HCT116 (cell line): Measurements from ENCODE around the gene MSI2. TPM values are rescaled to one million over a fixed set of nuclear protein-coding genes. Genes with fewer than 3 reads are reported as not detected.

Source experiments
- ATAC-seq: fragments of 200-7000 bp; cut with Tn5 transposase; 2 replicates; pipeline ENCODE4 v1.9.1; 2020; ENCODE audit warnings: mild to moderate bottlenecking, moderate library complexity
- BruUV-seq: library from RNA; stranded (reverse); fragments of 400-500 nt; replicated peaks from 2 replicates; lab custom pipeline; 2021; lab: Mats Ljungman, UMichigan
- CTCF ChIA-PET: fragments of 300-600 bp; sonication (Branson Sonifier 250); formaldehyde crosslinking; loops from one replicate; lab custom pipeline; 2021; ENCODE audit warnings: antibody characterized with exemption; lab: Charles Lee
- POLR2A ChIA-PET: fragments of 300-600, 350-600 bp; sonication (Branson Sonifier 250); formaldehyde crosslinking; loops from one replicate; lab custom pipeline; 2021; ENCODE audit warnings: antibody characterized with exemption; lab: Charles Lee
- RAD21 ChIA-PET, 2 experiments: fragments of 300-600 bp; sonication (Branson Sonifier 250); formaldehyde crosslinking; loops; one replicate each; lab custom pipeline; 2023; ENCODE audit warnings: low total read pairs in 2 of 2; ENCODE audit not compliant: uncharacterized antibody in 2 of 2, unreplicated experiment in 2 of 2, low non-redundant PET in 1 of 2; lab: Charles Lee
- DNase-seq: peaks from one replicate; pipeline ENCODE4 v3.0.0-alpha.2; 2010; ENCODE audit warnings: low read depth, low spot score
- H2AFZ ChIP-seq: fragments of 200-600 bp; shearing (Covaris generic), sonication (generic); 2 replicates; pipeline ENCODE4 v1.6.1; 2017; ENCODE audit warnings: low read depth, mixed run types, mixed read lengths, antibody characterized with exemption, low read length; ENCODE audit not compliant: poor library complexity, severe bottlenecking
- H3K27ac ChIP-seq: 2 replicates; pipeline ENCODE4 v1.5.1; 2012; ENCODE audit warnings: low read depth, low read length
- H3K27me3 ChIP-seq: fragments of 200-600 bp; sonication (generic); 2 replicates; pipeline ENCODE4 v1.6.1; 2016; ENCODE audit warnings: mixed run types, low read length, mixed read lengths; ENCODE audit not compliant: insufficient read depth
- H3K36me3 ChIP-seq, 2 experiments: fragments of 200-500 bp in 1 of 2; fragments of 200-600 bp in 1 of 2; sonication (Bioruptor generic) in 1 of 2; sonication (generic) in 1 of 2; 2 replicates each; pipeline versions ENCODE4 v1.5.1 to v1.6.1; 2014 to 2016; ENCODE audit warnings: low read length in 2 of 2, inconsistent platforms in 1 of 2, mixed read lengths in 1 of 2, mixed run types in 1 of 2; ENCODE audit not compliant: insufficient read depth in 2 of 2, control insufficient read depth in 1 of 2
- H3K4me1 ChIP-seq, 2 experiments: fragments of 200-600 bp in 1 of 2; sonication (generic) in 1 of 2; 2 replicates each; pipeline versions ENCODE4 v1.5.1 to v1.6.1; 2012 to 2017; ENCODE audit warnings: low read length in 2 of 2, inconsistent platforms in 1 of 2, mild to moderate bottlenecking in 1 of 2, mixed read lengths in 1 of 2, mixed run types in 1 of 2, moderate library complexity in 1 of 2; ENCODE audit not compliant: insufficient read depth in 2 of 2, control insufficient read depth in 1 of 2
- H3K4me2 ChIP-seq: fragments of 200-600 bp; sonication (generic); 2 replicates; pipeline ENCODE4 v1.6.1; 2017; ENCODE audit warnings: mixed run types, low read length, mixed read lengths
- H3K4me3 ChIP-seq, 2 experiments: fragments of 200-600 bp in 1 of 2; sonication (generic) in 1 of 2; replicated peaks in 1 of 2; 2 replicates each; pipeline ENCODE4 v1.5.1; 2011 to 2016; ENCODE audit warnings: low read length in 2 of 2, control low read depth in 1 of 2, low read depth in 1 of 2, mild to moderate bottlenecking in 1 of 2, mixed read lengths in 1 of 2, mixed run types in 1 of 2
- H3K79me2 ChIP-seq: fragments of 200-600 bp; sonication (generic); 2 replicates; pipeline ENCODE4 v1.6.1; 2017; ENCODE audit warnings: mild to moderate bottlenecking, mixed run types, low read length, moderate library complexity, mixed read lengths; ENCODE audit not compliant: insufficient read depth
- H3K9ac ChIP-seq: fragments of 200-600 bp; sonication (generic); 2 replicates; pipeline ENCODE4 v1.6.1; 2016; ENCODE audit warnings: low read length, mixed read lengths
- H3K9me2 ChIP-seq: fragments of 200-600 bp; sonication (generic), shearing (Covaris generic); 2 replicates; pipeline ENCODE4 v1.6.1; 2017; ENCODE audit warnings: mixed run types, mild to moderate bottlenecking, moderate library complexity; ENCODE audit not compliant: insufficient read depth
- H3K9me3 ChIP-seq, 2 experiments: fragments of 200-500 bp in 1 of 2; fragments of 200-600 bp in 1 of 2; sonication (Bioruptor generic) in 1 of 2; sonication (generic) in 1 of 2; 2 replicates each; pipeline ENCODE4 v1.6.1; 2014 to 2017; ENCODE audit warnings: low read length in 2 of 2, mixed read lengths in 2 of 2, inconsistent platforms in 1 of 2, low read depth in 1 of 2, mild to moderate bottlenecking in 1 of 2, mixed run types in 1 of 2, moderate library complexity in 1 of 2; ENCODE audit not compliant: control insufficient read depth in 1 of 2, insufficient read depth in 1 of 2
- H4K20me1 ChIP-seq: fragments of 200-600 bp; sonication (generic), shearing (Covaris generic); 2 replicates; pipeline ENCODE4 v1.6.1; 2017; ENCODE audit warnings: mixed run types, mild to moderate bottlenecking, moderate library complexity; ENCODE audit not compliant: insufficient read depth
- EGR1 ChIP-seq: IDR thresholded peaks from 2 replicates; pipeline ENCODE4 v1.6.1; 2012; ENCODE audit warnings: low read depth
- POLR2A ChIP-seq: IDR thresholded peaks from 2 replicates; pipeline ENCODE4 v1.7.0; 2011; ENCODE audit warnings: borderline replicate concordance; ENCODE audit not compliant: insufficient read depth, insufficient read length; ENCODE audit errors: extremely low read depth
- RAD21 ChIP-seq: IDR thresholded peaks from 2 replicates; pipeline ENCODE4 v1.6.1; 2012; ENCODE audit warnings: low read depth, mild to moderate bottlenecking
- SIN3A ChIP-seq: IDR thresholded peaks from 2 replicates; pipeline ENCODE4 v1.6.1; 2012; ENCODE audit warnings: low read depth
- SRF ChIP-seq: IDR thresholded peaks from 2 replicates; pipeline ENCODE4 v1.6.1; 2012; ENCODE audit warnings: low read depth
- TCF7L2 ChIP-seq: IDR thresholded peaks from 2 replicates; pipeline ENCODE4 v1.7.0; 2011; ENCODE audit warnings: borderline replicate concordance, inconsistent platforms; ENCODE audit not compliant: insufficient read depth, insufficient read length; ENCODE audit errors: extremely low read depth
- intact Hi-C: fragments of 100-400 bp; cut with micrococcal nuclease; formaldehyde crosslinking; loops from 2 replicates; pipeline ENCODE4 v1.10.0; 2022
- total RNA-seq: library from RNA; stranded (reverse); gene quantifications from one replicate; pipeline ENCODE4 v1.2.1, GENCODE V29; 2021; ENCODE audit not compliant: unreplicated experiment
- TF ChIP-seq, protein P1 (sequence below): IDR thresholded peaks from 2 replicates; pipeline ENCODE4 v1.6.1; 2011; ENCODE audit warnings: mild to moderate bottlenecking, low read length, moderate library complexity; ENCODE audit not compliant: insufficient replicate concordance; ENCODE audit errors: extremely low read depth
- TF ChIP-seq, protein P2 (sequence below), 3 experiments: fragments of 200-600 bp in 1 of 3; sonication (generic) in 1 of 3; IDR thresholded peaks in 2 of 3; conservative IDR thresholded peaks in 1 of 3; 2 replicates each; pipeline ENCODE4 v1.5.1; 2012 to 2017; ENCODE audit warnings: low read depth in 2 of 3, low read length in 2 of 3, antibody characterized with exemption in 1 of 3, borderline replicate concordance in 1 of 3, control low read depth in 1 of 3, mild to moderate bottlenecking in 1 of 3, mixed read lengths in 1 of 3, mixed run types in 1 of 3, moderate library complexity in 1 of 3; ENCODE audit not compliant: insufficient read depth in 1 of 3

MSI2 gene
- total RNA-seq, 1 experiment from 2014 or later = 137 TPM

DNA sequence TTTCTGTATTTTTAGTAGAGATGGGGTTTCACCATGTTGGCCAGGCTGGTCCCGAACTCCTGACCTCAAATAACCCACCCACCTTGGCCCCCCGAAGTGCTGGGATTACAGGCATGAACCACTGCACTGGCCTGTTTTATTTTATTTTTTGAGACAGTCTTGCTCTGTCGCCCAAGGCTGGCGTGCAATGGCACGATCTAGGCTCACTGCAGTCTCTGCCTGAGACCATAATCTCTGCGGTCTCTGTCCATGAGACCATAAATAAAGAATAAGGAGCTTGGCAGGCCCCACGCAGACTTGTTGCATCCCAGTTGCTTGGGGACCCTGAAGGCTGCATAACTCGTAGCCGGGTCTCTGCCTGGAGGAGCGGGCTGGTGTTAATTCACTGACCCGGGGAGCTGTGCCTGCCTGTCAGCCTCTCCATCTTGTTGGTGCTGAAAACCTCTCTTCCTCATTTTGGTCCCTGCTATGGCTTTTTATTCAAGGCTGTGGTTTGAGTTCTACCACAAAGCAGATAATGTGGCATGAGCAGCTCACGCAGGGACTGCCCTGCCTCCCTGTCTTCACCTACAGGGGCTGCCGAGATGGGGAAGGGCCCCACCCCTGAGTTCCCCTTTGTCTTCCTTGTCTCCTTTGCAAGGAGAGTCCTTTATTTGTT, 82.1 kb downstream of the MSI2 start:
- H3K4me1 ChIP-seq = no peaks in the 10 kb centered on the region
- no peak overlapping the region for H2AFZ ChIP-seq
- no peaks in the 10 kb centered on the region for H3K9me2 ChIP-seq
- ChIA-PET RAD21 (no interaction called here), POLR2A (no interaction called here)
- DNase-seq = no peak
- no peak overlapping the region for H3K4me3 ChIP-seq
- BruUV-seq = no TSS peak
- H3K79me2 ChIP-seq = peaks cover 4% of the 10 kb centered on the region; the same call in 1 of the 2 replicates
- H3K36me3 ChIP-seq = no peaks in the 10 kb centered on the region
- TF ChIP-seq EGR1 = no peak
- no peak for TF ChIP-seq RAD21
- no peak for TF ChIP-seq TCF7L2
- TF ChIP-seq, protein P1, sequence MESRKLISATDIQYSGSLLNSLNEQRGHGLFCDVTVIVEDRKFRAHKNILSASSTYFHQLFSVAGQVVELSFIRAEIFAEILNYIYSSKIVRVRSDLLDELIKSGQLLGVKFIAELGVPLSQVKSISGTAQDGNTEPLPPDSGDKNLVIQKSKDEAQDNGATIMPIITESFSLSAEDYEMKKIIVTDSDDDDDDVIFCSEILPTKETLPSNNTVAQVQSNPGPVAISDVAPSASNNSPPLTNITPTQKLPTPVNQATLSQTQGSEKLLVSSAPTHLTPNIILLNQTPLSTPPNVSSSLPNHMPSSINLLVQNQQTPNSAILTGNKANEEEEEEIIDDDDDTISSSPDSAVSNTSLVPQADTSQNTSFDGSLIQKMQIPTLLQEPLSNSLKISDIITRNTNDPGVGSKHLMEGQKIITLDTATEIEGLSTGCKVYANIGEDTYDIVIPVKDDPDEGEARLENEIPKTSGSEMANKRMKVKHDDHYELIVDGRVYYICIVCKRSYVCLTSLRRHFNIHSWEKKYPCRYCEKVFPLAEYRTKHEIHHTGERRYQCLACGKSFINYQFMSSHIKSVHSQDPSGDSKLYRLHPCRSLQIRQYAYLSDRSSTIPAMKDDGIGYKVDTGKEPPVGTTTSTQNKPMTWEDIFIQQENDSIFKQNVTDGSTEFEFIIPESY = no peak
- no peak for TF ChIP-seq SRF
- TF ChIP-seq POLR2A = no peak
- TF ChIP-seq, protein P2, sequence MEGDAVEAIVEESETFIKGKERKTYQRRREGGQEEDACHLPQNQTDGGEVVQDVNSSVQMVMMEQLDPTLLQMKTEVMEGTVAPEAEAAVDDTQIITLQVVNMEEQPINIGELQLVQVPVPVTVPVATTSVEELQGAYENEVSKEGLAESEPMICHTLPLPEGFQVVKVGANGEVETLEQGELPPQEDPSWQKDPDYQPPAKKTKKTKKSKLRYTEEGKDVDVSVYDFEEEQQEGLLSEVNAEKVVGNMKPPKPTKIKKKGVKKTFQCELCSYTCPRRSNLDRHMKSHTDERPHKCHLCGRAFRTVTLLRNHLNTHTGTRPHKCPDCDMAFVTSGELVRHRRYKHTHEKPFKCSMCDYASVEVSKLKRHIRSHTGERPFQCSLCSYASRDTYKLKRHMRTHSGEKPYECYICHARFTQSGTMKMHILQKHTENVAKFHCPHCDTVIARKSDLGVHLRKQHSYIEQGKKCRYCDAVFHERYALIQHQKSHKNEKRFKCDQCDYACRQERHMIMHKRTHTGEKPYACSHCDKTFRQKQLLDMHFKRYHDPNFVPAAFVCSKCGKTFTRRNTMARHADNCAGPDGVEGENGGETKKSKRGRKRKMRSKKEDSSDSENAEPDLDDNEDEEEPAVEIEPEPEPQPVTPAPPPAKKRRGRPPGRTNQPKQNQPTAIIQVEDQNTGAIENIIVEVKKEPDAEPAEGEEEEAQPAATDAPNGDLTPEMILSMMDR (IDR thresholded peaks at IDR 0.05 in 2 of 3, conservative IDR thresholded peaks at IDR 0.05 in 1 of 3; ENCODE audit: borderline replicate concordance in 1 of 3, insufficient read depth in 1 of 3, low read depth in 2 of 3, low read length in 2 of 3) = no peak
- no peak for TF ChIP-seq SIN3A
- TF ChIP-seq, all 23 proteins: peak for 0
- H4K20me1 ChIP-seq = no peaks in the 10 kb centered on the region
- no peak for ATAC-seq
- intact Hi-C loops = no loop called here
- CTCF ChIA-PET = no interaction called here
- no peak overlapping the region for H3K27ac ChIP-seq
- no peaks in the 10 kb centered on the region for H3K9me3 ChIP-seq
- no peak overlapping the region for H3K4me2 ChIP-seq
- H3K9ac ChIP-seq = no peak overlapping the region
- no peaks in the 10 kb centered on the region for H3K27me3 ChIP-seq
